ENCODE data around the gene FAT2.

Gene FAT2, protein sequence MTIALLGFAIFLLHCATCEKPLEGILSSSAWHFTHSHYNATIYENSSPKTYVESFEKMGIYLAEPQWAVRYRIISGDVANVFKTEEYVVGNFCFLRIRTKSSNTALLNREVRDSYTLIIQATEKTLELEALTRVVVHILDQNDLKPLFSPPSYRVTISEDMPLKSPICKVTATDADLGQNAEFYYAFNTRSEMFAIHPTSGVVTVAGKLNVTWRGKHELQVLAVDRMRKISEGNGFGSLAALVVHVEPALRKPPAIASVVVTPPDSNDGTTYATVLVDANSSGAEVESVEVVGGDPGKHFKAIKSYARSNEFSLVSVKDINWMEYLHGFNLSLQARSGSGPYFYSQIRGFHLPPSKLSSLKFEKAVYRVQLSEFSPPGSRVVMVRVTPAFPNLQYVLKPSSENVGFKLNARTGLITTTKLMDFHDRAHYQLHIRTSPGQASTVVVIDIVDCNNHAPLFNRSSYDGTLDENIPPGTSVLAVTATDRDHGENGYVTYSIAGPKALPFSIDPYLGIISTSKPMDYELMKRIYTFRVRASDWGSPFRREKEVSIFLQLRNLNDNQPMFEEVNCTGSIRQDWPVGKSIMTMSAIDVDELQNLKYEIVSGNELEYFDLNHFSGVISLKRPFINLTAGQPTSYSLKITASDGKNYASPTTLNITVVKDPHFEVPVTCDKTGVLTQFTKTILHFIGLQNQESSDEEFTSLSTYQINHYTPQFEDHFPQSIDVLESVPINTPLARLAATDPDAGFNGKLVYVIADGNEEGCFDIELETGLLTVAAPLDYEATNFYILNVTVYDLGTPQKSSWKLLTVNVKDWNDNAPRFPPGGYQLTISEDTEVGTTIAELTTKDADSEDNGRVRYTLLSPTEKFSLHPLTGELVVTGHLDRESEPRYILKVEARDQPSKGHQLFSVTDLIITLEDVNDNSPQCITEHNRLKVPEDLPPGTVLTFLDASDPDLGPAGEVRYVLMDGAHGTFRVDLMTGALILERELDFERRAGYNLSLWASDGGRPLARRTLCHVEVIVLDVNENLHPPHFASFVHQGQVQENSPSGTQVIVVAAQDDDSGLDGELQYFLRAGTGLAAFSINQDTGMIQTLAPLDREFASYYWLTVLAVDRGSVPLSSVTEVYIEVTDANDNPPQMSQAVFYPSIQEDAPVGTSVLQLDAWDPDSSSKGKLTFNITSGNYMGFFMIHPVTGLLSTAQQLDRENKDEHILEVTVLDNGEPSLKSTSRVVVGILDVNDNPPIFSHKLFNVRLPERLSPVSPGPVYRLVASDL (N-terminal part only)

DNA sequence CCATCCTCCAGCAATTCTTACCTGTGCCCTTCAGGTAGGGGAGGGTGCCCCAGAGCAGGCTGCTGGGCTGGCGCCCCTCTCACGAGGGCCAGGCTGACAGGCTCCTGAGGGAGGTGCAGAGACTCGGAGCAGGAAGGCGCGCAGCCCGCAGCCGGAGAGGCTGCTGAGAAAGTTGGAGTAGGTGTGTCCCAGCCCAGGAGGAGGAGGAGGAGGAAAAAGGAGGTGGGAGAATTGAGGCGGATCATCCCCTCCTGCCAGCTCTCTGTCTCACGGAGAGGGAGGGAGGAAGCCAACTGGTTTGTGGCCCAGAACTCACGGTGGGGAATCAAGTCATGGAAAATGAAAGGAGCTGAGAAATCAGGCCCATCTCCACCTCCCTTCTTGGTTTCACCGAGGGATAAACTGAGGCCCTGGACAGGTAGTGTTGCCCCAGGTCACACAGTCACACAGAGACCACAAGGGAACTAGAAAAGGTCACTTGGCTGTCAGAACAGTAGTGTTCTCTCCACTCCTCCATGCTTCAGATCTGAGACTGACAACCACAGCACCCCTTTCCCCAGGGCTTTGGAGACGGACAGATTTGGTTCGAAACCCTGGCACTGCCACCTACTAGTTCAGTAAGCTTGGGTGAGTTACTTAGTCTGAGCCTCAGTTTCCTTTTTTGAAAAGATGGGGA is at the start of gene FAT2:
Gene FAT2, minus strand, starts transcription at position 188 of the 676 bp plus-strand sequence. CDS start 22,400 bp downstream, outside the sequence.
- no peak for DNase-seq

DNA sequence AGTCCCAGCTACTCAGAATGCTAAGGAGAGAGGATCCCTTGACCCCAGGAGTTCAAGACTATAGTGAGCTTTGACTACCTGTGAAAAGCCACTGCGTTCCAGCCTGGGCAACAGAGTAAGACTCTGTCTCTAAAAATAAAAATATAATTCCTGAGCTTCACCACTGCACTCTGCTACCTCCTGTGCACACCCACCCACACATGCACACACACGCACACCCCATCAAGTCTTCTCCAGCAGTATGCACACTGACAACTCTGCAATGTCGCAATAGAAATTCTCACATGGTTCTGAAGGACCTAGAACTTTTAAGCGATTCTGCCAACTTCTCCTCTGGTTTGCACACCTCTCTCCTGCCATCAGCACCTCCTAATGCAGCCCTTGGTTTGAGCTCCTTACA is 47.5 kb upstream of the FAT2 start:
- no peak for DNase-seq

DNA sequence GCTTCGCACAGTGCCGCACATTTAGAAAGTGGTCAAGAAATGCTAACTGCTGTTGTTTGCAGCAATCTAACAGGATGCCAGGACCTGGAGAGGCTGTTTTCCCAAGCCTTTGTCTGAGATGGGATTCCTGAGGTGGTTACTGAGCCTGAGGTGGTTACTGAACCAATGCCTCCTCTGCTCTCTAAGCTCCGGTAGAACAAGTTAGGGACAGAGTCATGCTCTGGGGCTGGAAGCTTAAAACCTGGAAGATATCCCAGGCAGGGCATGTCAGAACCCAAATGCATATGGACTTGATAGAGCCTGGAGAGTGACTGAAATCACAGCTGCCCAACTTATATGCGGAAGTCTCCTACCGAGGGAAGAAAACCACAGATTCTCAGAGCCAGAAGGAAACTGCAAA is 46.5 kb upstream of the FAT2 start:
- DNase-seq: no peak

DNA sequence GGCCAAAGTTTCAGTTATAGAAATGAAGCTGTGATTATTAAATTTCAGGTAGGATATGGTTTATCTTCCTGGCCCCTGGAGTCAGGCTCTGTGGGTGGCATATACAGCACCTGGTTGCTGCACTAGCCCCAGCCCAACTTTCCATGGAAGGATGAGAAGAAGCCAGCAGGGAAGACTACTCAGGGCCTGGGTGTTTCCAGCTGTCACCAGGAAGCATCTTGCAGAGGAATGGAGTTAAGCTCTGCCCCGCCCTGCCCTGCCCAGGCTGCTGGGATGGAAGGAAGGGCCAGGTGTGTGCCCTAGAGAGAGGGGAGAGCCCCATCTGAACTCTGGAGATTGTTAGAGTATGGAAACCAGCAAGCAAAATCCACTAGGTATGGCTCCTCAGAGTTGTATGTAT is 42.8 kb upstream of the FAT2 start:
- DNase-seq: no peak

DNA sequence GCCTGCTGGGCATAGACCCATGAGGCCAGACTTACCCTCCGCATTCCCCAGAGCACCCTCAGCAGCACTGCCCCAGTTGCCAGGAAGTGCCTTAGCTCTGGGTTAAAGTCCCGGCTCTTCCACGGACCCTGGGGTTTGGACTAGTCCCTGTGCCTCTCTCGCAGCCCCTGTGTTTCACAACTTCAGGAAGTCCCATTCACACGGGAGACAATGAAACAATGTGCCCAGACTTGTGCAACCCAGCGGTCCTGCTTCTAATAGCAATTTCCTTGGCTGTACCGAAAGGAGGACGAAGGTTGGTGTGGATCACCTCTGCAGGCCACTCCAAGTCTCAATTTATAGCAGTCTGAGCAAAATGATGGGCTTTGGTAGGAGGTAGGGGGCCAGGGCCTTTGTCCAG is 41.8 kb upstream of the FAT2 start:
- no peak for DNase-seq

DNA sequence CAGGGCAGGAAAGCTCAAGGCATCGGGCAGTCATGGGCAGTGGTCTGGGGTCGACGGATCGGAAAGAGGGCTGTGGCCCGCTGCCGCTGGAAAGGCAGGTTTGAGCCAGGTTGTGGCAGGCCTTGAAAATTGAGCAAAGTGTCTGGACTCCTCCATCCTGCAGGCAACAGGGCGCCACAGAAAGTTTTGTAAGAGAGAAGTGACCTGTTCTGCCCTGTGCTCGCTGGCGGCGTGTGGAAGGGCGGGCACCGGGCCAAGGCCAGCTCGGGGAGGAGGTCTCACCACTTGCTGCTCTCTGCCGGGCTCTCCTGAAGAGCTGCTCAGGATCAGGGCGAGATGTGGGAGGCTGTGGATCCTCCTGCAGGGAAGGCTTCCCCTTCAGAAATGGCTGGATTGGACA is 41.4 kb upstream of the FAT2 start:
- no peak for DNase-seq

DNA sequence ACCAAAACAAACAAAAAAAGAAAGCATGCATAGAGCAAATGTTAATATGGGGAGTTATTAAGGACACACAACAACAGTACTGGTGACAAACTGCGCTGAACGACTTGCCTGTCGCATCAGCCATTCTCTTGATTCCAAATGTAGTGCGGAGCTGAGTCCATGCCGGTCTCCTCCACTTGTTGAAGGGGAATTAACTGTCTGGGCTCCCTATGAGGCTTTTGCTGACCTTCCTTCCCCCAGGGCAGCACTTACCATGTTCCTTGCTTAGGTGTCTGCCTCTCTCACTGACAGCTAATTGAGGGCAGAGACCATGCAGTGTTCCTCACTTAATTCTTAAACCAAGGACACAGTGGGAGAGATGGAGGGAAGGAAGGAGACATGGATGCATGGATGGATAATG is 40.8 kb upstream of the FAT2 start:
- no peak for DNase-seq

DNA sequence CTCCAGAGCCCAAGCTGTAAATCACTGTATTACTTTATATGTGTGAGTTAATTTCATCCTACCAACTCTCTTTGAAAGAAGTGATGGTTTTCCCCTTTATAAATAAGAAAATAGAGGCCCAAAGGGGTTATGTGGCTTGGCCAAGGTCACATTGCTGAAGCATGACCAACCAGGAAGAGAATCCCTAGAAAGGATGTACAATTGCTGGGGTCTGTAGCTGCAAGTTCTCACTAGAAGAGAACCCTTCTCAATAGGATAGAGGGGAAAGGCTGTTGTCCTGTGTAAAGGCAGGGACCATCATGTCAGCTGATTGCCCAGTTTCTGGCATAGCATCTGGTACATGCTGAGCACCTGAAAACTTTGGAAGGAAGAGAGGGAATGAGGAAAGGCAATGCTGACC is 39.0 kb upstream of the FAT2 start:
- DNase-seq: no peak

DNA sequence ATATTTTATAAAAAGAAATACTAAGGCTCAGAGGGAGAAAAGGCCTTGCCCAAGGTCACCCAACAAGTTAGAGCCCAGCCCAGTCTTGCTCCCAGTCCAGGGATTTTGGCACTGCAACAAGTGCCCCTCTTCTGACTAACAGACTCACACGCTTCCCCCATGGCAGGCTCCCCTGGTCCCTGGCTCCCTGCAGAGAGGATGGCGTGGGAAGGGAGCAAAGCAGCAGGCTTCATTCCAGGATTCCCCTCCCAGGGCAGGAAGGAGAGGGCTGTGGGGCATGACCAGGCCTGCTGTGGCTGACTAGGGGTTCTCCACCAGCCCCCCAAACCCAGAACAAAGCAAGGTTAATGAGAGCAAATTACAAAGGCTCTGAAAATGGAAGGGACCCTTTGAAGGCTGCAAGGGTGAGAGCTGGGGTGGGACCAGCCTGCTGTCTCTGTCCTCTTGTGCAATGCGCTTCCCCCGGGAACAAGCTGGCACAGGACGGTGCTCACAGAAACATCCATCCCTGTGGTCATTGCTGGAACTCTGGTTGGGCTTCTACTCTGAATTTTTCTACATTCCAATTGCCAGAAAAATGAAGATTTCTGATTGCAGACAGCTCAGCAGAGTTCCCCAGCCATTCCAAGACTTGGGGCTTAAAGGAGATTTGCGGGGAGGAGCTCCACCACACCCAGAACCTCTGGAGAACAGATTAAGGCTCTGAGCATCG is 37.1 kb upstream of the FAT2 start:
- no peak for DNase-seq

DNA sequence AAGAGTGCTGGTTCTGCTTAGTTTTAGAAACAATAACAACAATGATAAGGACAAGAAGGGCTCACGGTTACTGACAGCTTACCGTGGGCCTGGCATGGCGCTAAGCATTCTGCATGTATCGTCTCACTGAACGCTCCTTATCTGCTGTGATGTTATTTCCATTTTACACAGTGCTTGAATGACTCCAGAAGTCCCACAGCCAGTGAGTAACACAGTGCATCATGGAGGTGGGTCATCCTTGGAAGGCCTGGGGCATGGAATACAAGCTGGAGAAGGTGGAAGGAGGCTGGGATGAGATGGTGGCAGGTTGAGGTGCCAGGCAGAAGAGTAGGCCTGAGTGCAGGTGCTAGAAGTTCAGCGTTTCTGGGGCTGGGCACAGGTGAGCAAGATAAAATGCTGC is 36.5 kb upstream of the FAT2 start:
- no peak for DNase-seq

DNA sequence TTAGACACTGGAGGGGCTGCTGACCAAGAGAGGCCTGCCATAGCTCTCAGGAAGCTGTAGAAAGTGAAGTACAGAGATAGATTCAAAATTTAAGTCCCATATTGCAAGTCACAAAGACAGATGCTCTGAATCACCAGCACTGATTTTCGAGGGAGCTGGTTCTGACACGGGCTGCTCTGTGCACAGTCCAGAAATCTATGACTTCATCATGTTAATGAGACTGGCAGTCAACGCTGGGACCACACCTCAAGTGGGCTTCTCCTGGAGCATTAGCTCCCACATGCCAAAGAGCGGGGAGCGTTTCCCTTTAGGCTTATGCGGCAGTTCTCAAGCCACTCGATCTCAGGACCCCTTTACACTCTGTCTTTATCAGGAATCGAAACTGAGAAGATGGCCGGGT is 34.2 kb upstream of the FAT2 start:
- DNase-seq: no peak

DNA sequence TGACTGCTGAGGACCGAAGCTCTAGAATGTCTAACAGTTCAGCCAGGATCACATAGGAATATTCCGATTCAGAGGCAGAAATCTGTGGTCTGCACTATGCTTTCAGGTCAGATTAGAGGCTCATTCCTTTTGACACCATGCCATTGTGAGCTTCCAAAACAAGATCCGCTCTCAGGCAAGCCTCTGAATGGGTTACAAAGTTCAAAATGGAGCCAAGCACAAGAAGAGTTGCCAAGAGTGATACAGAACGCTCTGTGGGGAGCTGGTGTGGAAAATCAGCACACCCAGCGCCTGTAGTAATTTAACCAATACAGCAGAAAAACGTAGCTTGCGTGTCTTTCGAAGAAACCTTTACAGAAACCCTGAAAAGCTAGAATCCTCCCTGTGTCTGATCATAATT is 33.3 kb upstream of the FAT2 start:
- DNase-seq: no peak

DNA sequence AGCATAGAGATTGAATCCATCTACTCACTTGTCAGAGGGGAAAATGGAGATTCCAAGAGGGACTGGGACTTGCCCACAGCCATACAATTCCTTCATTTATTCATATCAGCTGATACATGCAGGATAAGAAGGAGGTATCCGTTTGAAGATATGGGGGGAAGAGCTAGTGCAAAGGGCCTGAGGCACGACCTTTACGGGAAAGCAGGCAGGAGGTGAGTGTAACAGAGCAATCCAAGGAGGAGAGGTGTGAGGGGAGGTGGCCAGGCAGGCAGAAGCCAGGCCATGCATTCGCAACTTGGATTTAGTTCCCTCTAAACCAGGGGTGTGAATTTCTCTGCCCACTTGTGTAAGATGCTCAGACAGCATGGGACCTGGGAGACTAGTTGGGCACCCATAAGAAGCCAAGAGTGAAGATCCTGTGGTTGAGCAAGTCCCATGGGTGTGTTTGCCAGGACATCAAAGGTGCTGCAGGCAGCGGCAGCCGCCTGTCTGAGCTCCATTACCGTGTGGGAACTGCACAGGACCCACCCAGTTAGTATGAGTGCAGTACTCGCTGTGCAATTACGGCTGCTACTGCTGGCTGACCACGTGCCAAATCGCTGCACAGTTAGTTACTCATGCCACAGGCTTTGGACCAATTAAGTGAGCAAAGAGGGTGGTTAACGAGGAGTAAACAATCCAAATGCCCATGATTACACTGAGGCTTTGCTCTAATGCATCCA is 31.4 kb upstream of the FAT2 start:
- DNase-seq: no peak

DNA sequence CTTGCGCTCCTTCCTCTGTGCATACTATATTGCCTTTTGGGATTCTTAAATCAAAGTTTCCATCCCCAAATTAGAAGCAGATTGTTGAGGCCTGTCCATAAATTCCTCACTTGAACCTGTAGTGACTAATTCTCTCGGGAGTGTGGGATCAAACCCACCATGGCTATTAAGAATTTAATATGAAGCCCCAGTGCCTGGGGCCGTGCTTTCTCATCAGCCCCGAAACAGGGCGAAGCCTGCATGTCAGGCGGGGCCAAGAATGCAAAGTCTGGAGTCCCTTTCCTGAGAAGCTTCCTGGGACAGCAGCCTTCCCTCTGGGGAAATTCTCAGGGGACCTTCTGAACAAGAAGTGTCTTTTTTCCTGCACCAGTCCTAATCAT is 29.3 kb upstream of the FAT2 start:
- DNase-seq: no peak

DNA sequence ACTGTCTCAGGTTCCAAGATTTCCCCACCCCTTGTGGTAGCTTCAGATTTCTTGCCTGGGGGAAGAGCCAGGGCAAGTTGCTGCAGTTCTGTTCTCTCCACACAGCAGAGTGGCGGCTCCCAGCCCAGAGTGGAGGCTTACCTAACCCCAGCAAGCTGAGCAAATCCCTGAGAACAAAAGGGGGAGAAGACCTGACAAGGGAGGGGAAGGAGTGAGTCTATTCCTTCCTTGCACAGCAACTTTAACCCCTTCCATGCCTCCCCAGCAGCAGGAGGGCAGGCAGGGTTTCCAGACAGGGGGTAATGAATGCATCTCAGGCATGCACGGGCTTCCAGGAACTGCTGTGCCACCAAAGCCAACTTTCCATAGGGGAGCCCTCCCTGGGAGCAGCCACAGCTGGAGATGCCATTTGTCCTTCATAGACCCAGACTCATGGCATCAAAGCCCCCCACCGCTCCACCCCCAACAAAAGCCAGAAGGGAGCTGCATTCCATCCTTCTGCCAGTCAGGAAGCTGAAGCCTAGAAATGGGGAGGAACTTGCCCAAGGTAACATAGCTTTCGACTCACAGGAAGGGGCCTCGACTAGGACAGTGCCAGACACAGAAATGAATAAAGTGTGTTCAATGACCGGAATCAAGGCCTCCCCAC is 28.8 kb upstream of the FAT2 start:
- no peak for DNase-seq

DNA sequence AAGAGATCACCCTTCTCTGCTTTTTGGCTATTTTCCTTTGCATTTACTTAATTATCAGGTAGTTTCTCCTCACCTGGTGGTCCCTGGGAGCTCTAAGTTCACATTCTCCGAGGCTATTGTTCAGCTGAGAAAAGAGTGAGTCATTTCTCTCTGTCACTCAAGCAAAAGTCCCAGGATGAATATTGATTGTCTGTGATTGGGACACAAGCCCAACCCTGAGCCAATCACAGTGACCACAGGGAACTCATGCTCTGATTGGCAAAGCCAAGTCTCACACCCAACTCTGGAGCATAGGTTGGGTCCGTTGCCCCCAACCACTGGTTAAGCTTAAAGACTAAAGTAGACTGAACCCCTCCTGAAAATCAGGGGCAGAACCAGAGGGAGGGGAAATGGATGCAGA is 27.8 kb upstream of the FAT2 start:
- DNase-seq: no peak

DNA sequence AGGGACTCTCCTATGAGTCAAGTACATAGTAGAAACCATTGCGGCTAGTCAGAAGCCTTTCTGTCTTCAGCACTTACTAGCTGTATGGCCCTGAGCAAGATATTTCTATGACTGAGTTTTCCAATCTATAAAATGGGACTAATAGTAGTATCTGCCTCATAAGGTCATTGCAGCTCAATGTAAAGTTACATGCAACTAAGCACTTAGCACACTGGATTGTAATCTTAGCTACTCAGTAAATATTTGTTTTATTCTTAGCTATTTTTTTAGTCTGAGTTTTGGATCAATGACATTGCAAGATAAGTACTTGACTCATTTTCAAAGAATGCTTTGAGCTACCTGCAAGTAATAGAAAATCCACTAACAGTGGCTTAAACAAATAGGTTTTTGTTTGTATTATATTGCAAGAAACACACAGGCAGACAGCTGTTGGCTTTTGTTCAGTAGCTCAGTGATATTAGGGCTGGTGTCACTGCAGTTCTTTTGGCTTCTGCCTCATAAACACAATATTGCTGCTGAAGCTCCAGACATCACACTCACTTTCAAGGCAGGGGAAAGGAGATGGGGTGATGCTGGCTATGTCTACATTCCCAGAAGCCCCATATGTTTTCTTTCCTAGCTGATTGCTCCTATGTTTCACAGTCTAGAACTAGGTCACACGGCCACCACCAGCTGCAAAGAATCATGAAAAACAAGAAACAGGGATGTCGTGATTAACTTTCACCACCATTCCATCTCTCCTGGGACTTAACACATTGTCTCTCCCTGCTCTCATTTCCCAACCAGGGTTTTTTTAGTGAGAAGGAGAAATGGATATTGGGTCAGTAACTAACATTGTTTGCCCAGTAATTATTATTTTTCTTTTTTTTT is 26.9 kb upstream of the FAT2 start:
- DNase-seq: no peak

DNA sequence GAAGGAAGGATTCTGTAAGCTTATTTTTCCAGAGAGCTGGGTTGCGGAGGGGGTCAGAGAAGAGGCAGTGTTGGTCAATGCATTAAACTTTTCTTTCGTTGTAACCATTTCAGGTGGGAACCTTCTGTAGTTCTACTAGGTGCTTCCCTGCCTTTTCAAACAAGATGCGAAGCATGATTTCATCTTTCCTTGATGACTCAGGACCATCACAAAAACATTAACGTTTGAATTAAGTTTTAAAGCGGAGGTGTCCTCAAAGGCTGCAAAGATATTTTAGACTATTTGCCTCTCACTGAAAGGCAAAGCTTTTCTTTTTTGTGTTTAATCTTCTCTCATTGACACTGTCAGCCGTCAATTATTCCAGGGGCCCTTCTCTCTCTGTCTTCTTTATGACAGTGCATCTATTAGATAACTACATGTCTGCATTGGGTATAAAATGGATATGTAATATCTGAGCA is 26.3 kb upstream of the FAT2 start:
- DNase-seq: no peak

DNA sequence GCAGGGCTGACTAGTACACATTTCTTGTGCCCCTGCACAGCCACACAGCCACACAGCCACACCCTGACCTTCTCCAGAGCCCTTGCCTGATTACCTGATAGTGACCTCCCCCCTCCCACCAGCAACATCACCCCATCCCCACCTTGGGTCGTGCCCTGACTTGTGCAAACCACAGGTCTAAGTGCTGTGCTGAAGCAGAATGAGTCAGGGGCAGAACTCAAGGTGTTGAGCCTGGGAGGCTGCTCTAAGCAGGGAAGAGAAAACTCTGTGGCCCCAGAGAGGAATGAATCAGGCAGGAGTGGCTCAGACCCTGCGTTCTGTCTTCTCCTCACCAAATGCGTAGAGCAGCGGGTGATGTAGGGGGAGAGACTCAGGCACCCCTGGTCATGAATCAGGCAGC is 24.3 kb upstream of the FAT2 start:
- DNase-seq: no peak

DNA sequence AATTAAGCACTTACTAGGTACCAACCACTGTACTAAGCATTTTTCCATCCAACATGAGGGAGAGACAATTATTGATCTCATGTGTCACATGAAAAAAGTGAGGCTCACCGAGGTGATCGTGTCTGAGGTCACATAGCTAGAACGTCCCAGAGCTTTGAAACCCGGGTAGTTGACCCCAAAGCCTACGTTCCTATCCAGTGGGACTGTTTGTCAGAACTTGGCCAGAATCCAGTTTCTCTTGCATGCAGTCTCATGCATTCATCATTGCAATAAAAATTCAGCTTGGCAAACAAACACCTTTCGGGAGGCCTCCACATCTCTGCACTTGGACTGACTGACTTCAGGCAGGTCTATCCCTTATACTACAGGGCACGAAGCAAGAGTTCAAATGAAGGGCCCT is 23.4 kb upstream of the FAT2 start:
- no peak for DNase-seq
